Pulmonary artery endothelial cell (primary cell): Measurements from ENCODE around the gene TMEM88. TPM values are rescaled to one million over a fixed set of nuclear protein-coding genes. Genes with fewer than 3 reads are reported as not detected.

ENCODE experiments used
- DNase-seq: peaks from one replicate; pipeline ENCODE4 v3.0.0-alpha.2; 2011; ENCODE audit warnings: low read depth, low spot score
- total RNA-seq: library from RNA; depleted of rRNA; stranded (reverse); fragments of >200 nt; gene quantifications from 2 replicates; pipeline ENCODE4 v1.2.3, GENCODE V29; 2014

TMEM88 gene
- total RNA-seq, 1 donor from 2014 or later, result 5.8 TPM

DNA sequence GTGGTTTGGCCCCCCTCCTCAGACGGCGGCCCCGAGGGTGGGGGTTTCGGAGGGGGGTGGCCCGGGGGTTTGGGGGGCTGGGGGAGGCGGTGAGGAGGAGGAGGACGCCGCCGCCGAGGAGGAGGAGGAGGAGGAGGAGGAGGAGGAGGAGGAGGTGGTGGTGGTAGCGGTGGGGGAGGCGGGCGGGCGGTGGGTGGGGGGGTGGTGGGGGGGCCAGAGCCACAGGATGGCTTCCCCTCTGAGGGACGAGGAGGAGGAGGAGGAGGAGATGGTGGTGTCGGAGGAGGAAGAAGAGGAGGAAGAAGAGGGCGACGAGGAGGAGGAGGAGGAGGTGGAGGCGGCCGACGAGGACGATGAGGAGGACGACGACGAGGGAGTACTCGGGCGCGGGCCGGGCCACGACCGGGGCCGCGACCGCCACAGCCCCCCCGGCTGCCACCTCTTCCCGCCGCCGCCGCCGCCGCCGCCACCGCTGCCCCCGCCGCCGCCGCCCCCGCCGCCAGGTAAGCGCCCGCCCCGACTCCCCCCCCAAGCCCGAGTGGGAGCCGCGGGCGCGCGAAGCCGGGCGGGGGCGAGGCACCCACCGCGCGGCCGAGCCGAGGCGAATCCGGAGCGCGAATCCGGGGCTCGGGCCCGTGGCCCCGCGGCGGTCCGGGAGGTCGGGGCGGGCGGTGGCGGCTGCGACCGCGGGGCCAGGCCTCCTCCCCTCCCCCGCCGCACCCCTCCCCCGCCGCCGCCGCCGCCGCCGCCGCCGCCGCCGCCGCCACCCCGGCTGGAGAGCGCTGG lies 29.9 kb downstream of the TMEM88 start:
- no peak for DNase-seq

GRCh38 chr17:7885367-7886226 lies 30.7 kb downstream of the TMEM88 start:
- no peak for DNase-seq

GRCh38 chr17:7886227-7887037 lies 31.6 kb downstream of the TMEM88 start:
- no peak for DNase-seq

DNA sequence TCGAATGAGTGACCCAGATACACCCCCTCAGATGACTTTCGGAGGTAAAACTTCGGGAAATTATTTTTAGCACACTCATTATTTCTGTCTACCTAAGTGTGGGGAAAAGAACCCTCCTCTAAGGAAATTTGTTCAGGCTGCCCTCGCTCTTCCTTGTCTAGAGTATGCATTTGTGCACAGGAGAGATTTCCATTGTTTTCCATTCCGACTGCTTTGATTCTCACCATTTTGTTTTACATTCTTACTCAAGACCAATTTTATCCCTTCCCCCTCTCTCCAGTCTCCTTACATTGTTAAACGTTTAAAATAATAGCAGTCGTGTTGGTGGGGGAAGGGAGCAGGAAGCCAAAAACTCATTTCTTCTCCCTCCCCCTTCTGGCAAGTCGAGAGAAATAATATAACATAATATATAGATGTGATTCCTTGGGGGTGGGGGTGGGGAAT lies 32.2 kb downstream of the TMEM88 start:
- DNase-seq, result no peak

DNA sequence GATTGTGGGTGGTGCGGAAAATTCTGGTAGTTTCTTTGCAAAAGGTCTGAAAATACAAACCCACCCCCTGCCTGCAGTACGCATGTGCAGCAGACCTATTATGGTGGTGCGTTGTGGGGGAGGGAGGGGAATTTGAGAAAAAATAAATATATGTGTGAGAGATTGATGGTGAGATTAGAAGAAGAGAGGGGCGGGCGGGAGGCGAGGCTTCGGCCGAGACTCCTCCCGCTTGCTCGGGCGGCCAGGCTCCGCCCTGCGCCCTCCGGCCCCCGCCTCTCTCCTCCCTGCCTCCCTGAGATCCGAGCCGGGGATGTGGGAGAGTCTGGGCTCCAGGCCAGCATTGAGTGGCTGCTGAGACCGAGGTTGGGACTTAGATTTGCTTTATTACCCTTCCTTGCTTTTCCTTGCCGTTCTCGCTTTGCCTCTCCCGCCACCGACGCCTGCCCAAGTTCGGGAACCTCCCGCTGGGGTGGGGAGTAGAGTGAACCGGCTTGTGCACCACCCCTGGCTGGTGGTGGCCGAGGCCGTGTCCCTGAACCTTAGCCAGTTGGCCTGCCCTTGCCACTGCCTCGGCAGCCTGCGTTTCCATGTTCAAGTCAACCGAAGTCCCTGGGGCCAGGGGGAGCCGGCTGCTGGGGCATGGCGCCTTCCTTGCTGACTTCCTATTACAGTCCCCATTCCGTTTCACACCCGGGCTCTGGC lies 32.8 kb downstream of the TMEM88 start:
- DNase-seq, result peak; percentile 94

DNA sequence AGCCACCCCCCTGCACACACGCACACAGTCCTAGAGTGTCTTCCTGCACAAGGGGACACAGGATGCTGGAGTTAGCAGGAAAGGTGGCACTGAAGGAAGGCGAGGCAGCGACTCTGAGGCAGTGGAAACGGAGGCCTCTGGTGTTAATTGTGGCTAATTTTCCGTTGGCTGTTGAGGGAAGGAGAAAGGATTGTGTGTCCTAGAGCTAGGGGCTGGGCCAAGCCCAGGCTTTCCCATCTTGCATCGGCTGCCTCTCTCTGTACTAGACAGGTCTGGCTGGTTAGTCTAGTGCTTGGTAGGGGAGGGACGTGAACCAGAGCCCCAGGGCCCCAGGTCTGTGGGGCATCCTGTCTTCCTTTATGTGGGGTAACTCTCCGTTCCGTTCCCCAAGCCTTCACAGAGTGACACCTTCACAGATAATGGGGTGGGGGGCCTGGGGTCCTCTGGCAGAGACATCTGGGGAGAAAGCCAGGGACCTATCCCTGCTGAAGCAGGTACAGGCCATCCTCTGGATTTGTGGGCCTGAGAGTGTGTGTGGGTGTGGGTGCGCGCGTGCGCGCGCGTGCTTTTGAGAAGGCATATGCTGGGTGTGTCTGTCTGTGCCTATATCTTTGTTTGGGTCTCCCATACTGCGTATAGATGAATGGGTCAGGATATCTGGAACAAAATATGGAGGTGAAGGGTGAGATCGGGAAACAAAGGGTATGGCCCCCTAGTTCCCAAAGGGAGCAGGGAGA lies 33.5 kb downstream of the TMEM88 start, which contains the start of gene CHD3:
Gene CHD3 (plus strand): TSS at position 606 of the 737 bp plus-strand sequence. CDS start 212 bp downstream, outside the sequence.
- no peak for DNase-seq

- peak; percentile 81 for DNase-seq
Measured at GRCh38 chr17:7889166-7889955, 34.5 kb downstream of the TMEM88 start.

- no peak for DNase-seq
Measured at GRCh38 chr17:7893187-7893880, 38.5 kb downstream of the TMEM88 start.

- DNase-seq, result no peak
Measured at GRCh38 chr17:7894226-7894625, 39.4 kb downstream of the TMEM88 start.

DNA sequence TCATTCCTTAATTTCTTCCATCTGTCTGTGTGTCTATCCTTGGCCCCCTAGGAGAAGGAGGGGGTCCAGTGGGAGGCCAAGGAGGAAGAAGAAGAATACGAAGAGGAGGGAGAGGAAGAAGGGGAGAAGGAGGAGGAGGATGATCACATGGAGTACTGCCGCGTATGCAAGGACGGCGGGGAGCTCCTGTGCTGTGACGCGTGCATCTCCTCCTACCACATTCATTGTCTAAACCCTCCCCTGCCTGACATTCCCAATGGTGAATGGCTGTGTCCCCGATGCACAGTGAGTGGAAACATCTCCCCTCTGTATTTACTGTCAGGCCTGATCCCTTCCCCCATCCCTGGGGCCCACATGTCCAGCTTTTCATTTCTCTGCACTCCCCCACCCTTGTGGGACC lies 40.0 kb downstream of the TMEM88 start:
- no peak for DNase-seq

DNA sequence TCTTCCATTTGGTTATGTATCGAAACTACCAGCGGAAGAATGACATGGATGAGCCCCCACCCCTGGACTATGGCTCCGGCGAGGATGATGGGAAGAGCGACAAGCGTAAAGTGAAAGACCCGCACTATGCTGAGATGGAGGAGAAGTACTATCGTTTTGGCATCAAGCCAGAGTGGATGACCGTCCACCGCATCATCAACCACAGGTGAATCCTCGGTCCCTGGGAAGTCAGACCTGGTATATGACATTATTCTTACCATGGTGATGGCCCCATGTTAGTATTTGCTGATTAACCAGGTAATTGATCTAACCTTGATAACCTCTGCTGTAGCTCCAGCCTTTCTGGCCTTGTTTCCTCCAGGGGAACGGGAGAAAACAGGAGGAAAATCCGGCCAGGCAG lies 42.2 kb downstream of the TMEM88 start:
- DNase-seq, result no peak

DNA sequence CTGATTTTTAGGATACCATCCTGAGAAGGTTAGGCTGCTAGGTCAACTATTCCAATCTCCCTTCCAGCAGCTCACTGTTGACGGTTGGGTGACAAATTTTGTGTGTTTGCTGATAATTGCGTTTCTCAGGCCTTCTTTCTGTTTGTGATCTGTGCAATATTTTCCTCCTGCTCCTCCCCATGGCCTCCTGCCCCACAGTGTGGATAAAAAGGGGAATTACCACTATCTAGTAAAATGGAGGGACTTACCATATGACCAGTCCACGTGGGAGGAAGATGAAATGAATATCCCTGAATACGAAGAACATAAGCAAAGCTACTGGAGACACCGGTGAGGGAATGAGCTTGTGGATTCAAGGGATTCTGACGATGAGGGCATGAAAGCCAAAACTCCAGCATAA lies 42.9 kb downstream of the TMEM88 start:
- DNase-seq, result no peak

DNA sequence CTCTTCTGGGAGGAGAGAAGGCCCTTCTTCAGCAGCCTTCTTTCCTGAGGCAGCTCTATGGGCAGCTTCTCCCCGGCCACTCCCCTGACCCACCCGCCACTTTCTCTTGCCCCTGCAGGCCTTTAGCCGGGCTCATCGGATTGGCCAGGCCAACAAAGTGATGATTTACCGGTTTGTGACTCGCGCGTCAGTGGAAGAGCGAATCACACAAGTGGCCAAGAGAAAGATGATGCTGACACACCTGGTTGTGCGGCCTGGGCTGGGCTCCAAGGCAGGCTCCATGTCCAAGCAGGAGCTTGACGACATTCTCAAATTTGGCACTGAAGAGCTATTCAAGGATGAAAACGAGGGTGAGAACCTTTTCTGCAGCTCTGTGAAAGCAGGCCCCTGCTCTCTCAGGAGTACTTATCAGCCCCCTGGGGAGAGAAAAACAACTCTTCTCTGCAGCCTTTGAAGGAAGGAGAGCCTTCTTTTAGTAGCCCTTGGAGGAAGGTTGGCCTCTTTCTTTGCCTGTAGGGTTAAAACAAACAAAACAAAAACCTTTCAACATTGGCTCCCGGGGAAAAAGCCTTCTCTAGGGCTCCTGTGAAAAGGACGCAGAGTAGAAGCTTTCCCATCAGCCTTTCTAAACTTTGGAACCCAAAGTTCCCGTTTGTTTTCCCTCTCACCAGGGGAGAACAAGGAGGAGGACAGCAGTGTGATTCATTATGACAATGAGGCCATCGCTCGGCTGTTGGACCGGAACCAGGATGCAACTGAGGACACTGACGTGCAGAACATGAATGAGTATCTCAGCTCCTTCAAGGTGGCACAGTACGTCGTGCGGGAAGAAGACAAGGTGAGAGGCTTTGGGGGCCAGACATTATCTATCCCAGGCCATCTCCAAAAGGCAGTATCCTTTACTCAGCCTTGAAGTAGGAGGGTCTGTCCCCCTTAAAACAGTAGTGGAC lies 48.6 kb downstream of the TMEM88 start:
- DNase-seq, result no peak
